ENCODE data around the gene RPS14.
A peak's percentile ranks its signal among the peaks of the same experiment; 100 is the strongest.

Gene RPS14

GRCh38 chr5:150410524-150411244 is 38.9 kb downstream of the RPS14 start:
- H3K27ac ChIP-seq: peak overlapping the region; percentile 55
- no peak for TF ChIP-seq CTCF (conservative IDR thresholded peaks at IDR 0.05)

GRCh38 chr5:150409638-150410523 is 39.7 kb downstream of the RPS14 start:
- H3K27ac ChIP-seq: peak overlapping the region; percentile 55

GRCh38 chr5:150408231-150408943 is 41.2 kb downstream of the RPS14 start:
- H3K27ac ChIP-seq: no peak overlapping the region
- no peak for TF ChIP-seq CTCF (conservative IDR thresholded peaks at IDR 0.05)

More at GRCh38 chr5:150409638-150410523, 39.7 kb downstream of the RPS14 start:
- TF ChIP-seq CTCF (conservative IDR thresholded peaks at IDR 0.05): no peak

- H3K27ac ChIP-seq: no peak overlapping the region
- no peak for TF ChIP-seq CTCF (conservative IDR thresholded peaks at IDR 0.05)
Measured at GRCh38 chr5:150407096-150407720, 42.3 kb downstream of the RPS14 start.

GRCh38 chr5:150406723-150407095 is 42.8 kb downstream of the RPS14 start:
- TF ChIP-seq CTCF (conservative IDR thresholded peaks at IDR 0.05): no peak
- H3K27ac ChIP-seq: no peak overlapping the region

GRCh38 chr5:150406103-150406722 is 43.3 kb downstream of the RPS14 start:
- H3K27ac ChIP-seq: no peak overlapping the region
- no peak for TF ChIP-seq CTCF (conservative IDR thresholded peaks at IDR 0.05)

Data from VCaP (cell line).